H9 (cell line): Measurements from ENCODE around the gene RANBP3. TPM values are rescaled to one million over a fixed set of nuclear protein-coding genes. Genes with fewer than 3 reads are reported as not detected.

Experiments used
- DNase-seq: peaks from one replicate; pipeline ENCODE4 v3.0.0-alpha.2; 2017
- H2AFZ ChIP-seq: one replicate; pipeline ENCODE4 v1.6.1; 2013; ENCODE audit warnings: mild to moderate bottlenecking, low read length, control low read depth, moderate library complexity
- H2AK5ac ChIP-seq: 2 replicates; pipeline ENCODE4 v1.6.1; 2013; ENCODE audit warnings: low read length, control low read depth, mixed read lengths; ENCODE audit not compliant: insufficient read length
- H2BK120ac ChIP-seq: one replicate; pipeline ENCODE4 v1.6.1; 2013; ENCODE audit warnings: low read depth, mild to moderate bottlenecking, low read length, control low read depth, inconsistent platforms; ENCODE audit not compliant: poor library complexity, severe bottlenecking
- H2BK12ac ChIP-seq: 2 replicates; pipeline ENCODE4 v1.6.1; 2013; ENCODE audit warnings: low read length, control low read depth, mixed read lengths, low read depth; ENCODE audit not compliant: insufficient read length
- H2BK15ac ChIP-seq: 2 replicates; pipeline ENCODE4 v1.6.1; 2013; ENCODE audit warnings: low read depth, low read length, control low read depth
- H2BK20ac ChIP-seq: one replicate; pipeline ENCODE4 v1.6.1; 2013; ENCODE audit warnings: low read depth, mild to moderate bottlenecking, low read length, control low read depth, inconsistent platforms; ENCODE audit not compliant: poor library complexity, severe bottlenecking
- H2BK5ac ChIP-seq: 2 replicates; pipeline ENCODE4 v1.6.1; 2013; ENCODE audit warnings: low read length, control low read depth, mixed read lengths; ENCODE audit not compliant: insufficient read length
- H3K14ac ChIP-seq: 2 replicates; pipeline ENCODE4 v1.6.1; 2013; ENCODE audit warnings: low read length, control low read depth; ENCODE audit not compliant: insufficient read depth
- H3K18ac ChIP-seq: 2 replicates; pipeline ENCODE4 v1.6.1; 2013; ENCODE audit warnings: low read depth, mild to moderate bottlenecking, mixed read lengths, low read length, control low read depth; ENCODE audit not compliant: insufficient read length
- H3K23ac ChIP-seq: 2 replicates; pipeline ENCODE4 v1.6.1; 2013; ENCODE audit warnings: low read length, control low read depth, mixed read lengths, low read depth; ENCODE audit not compliant: insufficient read length
- H3K23me2 ChIP-seq: 2 replicates; pipeline ENCODE4 v1.6.1; 2013; ENCODE audit warnings: low read depth, mild to moderate bottlenecking, mixed read lengths, low read length, control low read depth; ENCODE audit not compliant: insufficient read length, poor library complexity, severe bottlenecking
- H3K27ac ChIP-seq: 2 replicates; pipeline ENCODE4 v1.5.1; 2013; ENCODE audit warnings: low read length, control low read depth, mixed read lengths, low read depth; ENCODE audit not compliant: insufficient read length
- H3K27me3 ChIP-seq: 2 replicates; pipeline ENCODE4 v1.6.1; 2013; ENCODE audit warnings: low read length, control low read depth, inconsistent platforms; ENCODE audit not compliant: insufficient read depth
- H3K4ac ChIP-seq: 2 replicates; pipeline ENCODE4 v1.6.1; 2013; ENCODE audit warnings: low read depth, mild to moderate bottlenecking, control low read depth, inconsistent platforms, low read length, moderate library complexity
- H3K4me1 ChIP-seq: 2 replicates; pipeline ENCODE4 v1.6.1; 2013; ENCODE audit warnings: low read length, control low read depth, inconsistent platforms; ENCODE audit not compliant: insufficient read depth
- H3K4me2 ChIP-seq: 2 replicates; pipeline ENCODE4 v1.6.1; 2013; ENCODE audit warnings: low read length, control low read depth, mixed read lengths; ENCODE audit not compliant: insufficient read length, insufficient read depth
- H3K56ac ChIP-seq: 2 replicates; pipeline ENCODE4 v1.6.1; 2013; ENCODE audit warnings: low read depth, mild to moderate bottlenecking, mixed read lengths, low read length, control low read depth; ENCODE audit not compliant: insufficient read length
- H3K79me1 ChIP-seq: 2 replicates; pipeline ENCODE4 v1.6.1; 2013; ENCODE audit warnings: low read depth, mild to moderate bottlenecking, moderate library complexity, low read length, control low read depth, inconsistent platforms; ENCODE audit not compliant: insufficient read depth, poor library complexity, severe bottlenecking
- H3K79me2 ChIP-seq: 2 replicates; pipeline ENCODE4 v1.6.1; 2013; ENCODE audit warnings: low read length, control low read depth, inconsistent platforms; ENCODE audit not compliant: insufficient read depth
- H3K9ac ChIP-seq: 2 replicates; pipeline ENCODE4 v1.6.1; 2013; ENCODE audit warnings: low read length, control low read depth, mixed read lengths; ENCODE audit not compliant: insufficient read length; ENCODE audit errors: extremely low read depth
- H3K9me3 ChIP-seq: one replicate; pipeline ENCODE4 v1.6.1; 2013; ENCODE audit warnings: low read depth, low read length, inconsistent platforms; ENCODE audit not compliant: control insufficient read depth
- H3T11ph ChIP-seq: one replicate; pipeline ENCODE4 v1.6.1; 2013; ENCODE audit warnings: mild to moderate bottlenecking, low read length, control low read depth, inconsistent platforms
- H4K20me1 ChIP-seq: one replicate; pipeline ENCODE4 v1.6.1; 2013; ENCODE audit not compliant: control insufficient read depth, insufficient read length, insufficient read depth
- H4K5ac ChIP-seq: 2 replicates; pipeline ENCODE4 v1.6.1; 2013; ENCODE audit warnings: low read depth, mild to moderate bottlenecking, mixed read lengths, low read length, control low read depth; ENCODE audit not compliant: insufficient read length
- H4K8ac ChIP-seq: replicated peaks from 2 replicates; pipeline ENCODE4 v1.6.1; 2013; ENCODE audit warnings: low read length, control low read depth, mixed read lengths, low read depth; ENCODE audit not compliant: insufficient read length
- H4K91ac ChIP-seq: 2 replicates; pipeline ENCODE4 v1.6.1; 2013; ENCODE audit warnings: low read depth, mild to moderate bottlenecking, moderate library complexity, mixed read lengths, low read length, control low read depth; ENCODE audit not compliant: insufficient read length
- H3K27ac Mint-ChIP-seq, 3 experiments: 2 replicates in 2 of 3; 3 replicates in 1 of 3; pipeline ENCODE4 v1.8.0; 2020 to 2021; ENCODE audit warnings: mixed read lengths in 3 of 3, mild to moderate bottlenecking in 1 of 3, moderate library complexity in 1 of 3
- H3K27me3 Mint-ChIP-seq: 2 replicates; pipeline ENCODE4 v1.8.0; 2021; ENCODE audit warnings: low read depth, mild to moderate bottlenecking, moderate library complexity, mixed read lengths
- H3K36me3 Mint-ChIP-seq, 3 experiments: 2 replicates in 2 of 3; 3 replicates in 1 of 3; pipeline ENCODE4 v1.8.0; 2020 to 2021; ENCODE audit warnings: low read depth in 3 of 3, mixed read lengths in 3 of 3; ENCODE audit not compliant: insufficient read depth in 1 of 3
- H3K4me1 Mint-ChIP-seq, 2 experiments: 2 replicates each; pipeline ENCODE4 v1.8.0; 2020; ENCODE audit warnings: mixed read lengths in 2 of 2
- H3K4me3 Mint-ChIP-seq, 2 experiments: 2 replicates in 1 of 2; 3 replicates in 1 of 2; pipeline ENCODE4 v1.8.0; 2020 to 2021; ENCODE audit warnings: mild to moderate bottlenecking in 2 of 2, mixed read lengths in 2 of 2, moderate library complexity in 1 of 2
- H3K9me3 Mint-ChIP-seq, 2 experiments: 2 replicates in 1 of 2; 3 replicates in 1 of 2; pipeline ENCODE4 v1.8.0; 2020; ENCODE audit warnings: mild to moderate bottlenecking in 2 of 2, mixed read lengths in 2 of 2, moderate library complexity in 1 of 2
- CTCF ChIP-seq: fragments of 200-600 bp; sonication (generic); conservative IDR thresholded peaks from 3 replicates; pipeline ENCODE4 v1.8.0; 2021; ENCODE audit warnings: antibody characterized with exemption, mild to moderate bottlenecking
- WGBS: extraction: QIAGEN DNeasy Blood & Tissue Kit; methylation state at CpG from one replicate; pipeline ENCODE4 v1.1.7; 2013; ENCODE audit warnings: missing lambda C conversion rate, low lambda C conversion rate, mixed read lengths; ENCODE audit not compliant: insufficient read length; ENCODE audit errors: extremely low coverage; 5-methylcytosine and 5-hydroxymethylcytosine counted together
- total RNA-seq: library from RNA; stranded (reverse); gene quantifications from 2 replicates; pipeline ENCODE4 v1.2.1, GENCODE V29; 2021

The RANBP3 gene
- total RNA-seq, 1 experiment from 2014 or later = 86.5 TPM

GRCh38 chr19:5870986-5871394, 107.0 kb downstream of the RANBP3 start:
- no peaks in the 10 kb centered on the region for H4K20me1 ChIP-seq
- no peak overlapping the region for H3K27ac Mint-ChIP-seq
- no peaks in the 10 kb centered on the region for H3K79me1 ChIP-seq
- no peak overlapping the region for H4K91ac ChIP-seq
- no peaks in the 10 kb centered on the region; a peak in 1 of 7 replicates for H3K36me3 Mint-ChIP-seq
- H3K27me3 Mint-ChIP-seq = peaks cover 10% of the 10 kb centered on the region
- no peak overlapping the region for H2BK20ac ChIP-seq
- H3K14ac ChIP-seq = no peak overlapping the region
- no peaks in the 10 kb centered on the region for H3K27me3 ChIP-seq
- no peak overlapping the region for H3K23ac ChIP-seq
- no peaks in the 10 kb centered on the region; a peak in 1 of 4 replicates for H3K4me1 Mint-ChIP-seq
- H3K79me2 ChIP-seq = no peaks in the 10 kb centered on the region
- H2AK5ac ChIP-seq = no peak overlapping the region
- no CpG with 5 or more reads among the region's 12 CpGs for WGBS
- no peak overlapping the region for H3K56ac ChIP-seq
- H4K8ac ChIP-seq = no peak overlapping the region
- no peak overlapping the region for H2BK5ac ChIP-seq
- H3T11ph ChIP-seq = no peak overlapping the region
- H4K5ac ChIP-seq = no peak overlapping the region
- H3K4me3 Mint-ChIP-seq = no peak overlapping the region
- no peak overlapping the region for H3K4me2 ChIP-seq
- TF ChIP-seq CTCF = no peak
- H3K4me1 ChIP-seq = no peaks in the 10 kb centered on the region
- H2AFZ ChIP-seq = no peak overlapping the region
- DNase-seq = no peak
- no peak overlapping the region for H2BK15ac ChIP-seq
- no peaks in the 10 kb centered on the region for H3K9me3 Mint-ChIP-seq
- H3K4ac ChIP-seq = no peak overlapping the region
- H3K9ac ChIP-seq = no peak overlapping the region
- H3K27ac ChIP-seq = no peak overlapping the region
- H3K23me2 ChIP-seq = no peaks in the 10 kb centered on the region
- H2BK120ac ChIP-seq = no peak overlapping the region
- no peaks in the 10 kb centered on the region for H3K9me3 ChIP-seq
- H2BK12ac ChIP-seq = no peak overlapping the region
- H3K18ac ChIP-seq = no peak overlapping the region
